NT2/D1 (cell line): ENCODE data around the gene APBA2.

Experiments used
- DNase-seq: peaks from one replicate; pipeline ENCODE4 v3.0.0-alpha.2; 2011; ENCODE audit warnings: low read depth, low spot score
- H3K27me3 ChIP-seq: 2 replicates; pipeline ENCODE4 v1.6.0; 2011; ENCODE audit warnings: mild to moderate bottlenecking; ENCODE audit not compliant: insufficient read length, insufficient read depth
- H3K36me3 ChIP-seq: 2 replicates; pipeline ENCODE4 v1.6.1; 2011; ENCODE audit warnings: mild to moderate bottlenecking, low read length, mixed read lengths; ENCODE audit not compliant: insufficient read depth, insufficient read length
- H3K4me1 ChIP-seq: 2 replicates; pipeline ENCODE4 v1.5.1; 2011; ENCODE audit not compliant: insufficient read depth, insufficient read length
- H3K4me3 ChIP-seq: 2 replicates; pipeline ENCODE4 v1.5.1; 2011; ENCODE audit warnings: low read depth; ENCODE audit not compliant: insufficient read length
- H3K9ac ChIP-seq: 2 replicates; pipeline ENCODE4 v1.6.0; 2011; ENCODE audit warnings: low read depth; ENCODE audit not compliant: insufficient read length
- H3K9me3 ChIP-seq: 2 replicates; pipeline ENCODE4 v1.5.1; 2011; ENCODE audit warnings: mild to moderate bottlenecking, low read length; ENCODE audit not compliant: insufficient read depth
- SUZ12 ChIP-seq: IDR thresholded peaks from 2 replicates; pipeline ENCODE4 v1.6.1; 2011; ENCODE audit not compliant: insufficient read length, insufficient read depth; ENCODE audit errors: extremely low read depth
- YY1 ChIP-seq: IDR thresholded peaks from 2 replicates; pipeline ENCODE4 v1.6.1; 2011; ENCODE audit not compliant: insufficient read length, insufficient read depth
- ZNF274 ChIP-seq: IDR thresholded peaks from 2 replicates; pipeline ENCODE4 v1.6.1; 2011; ENCODE audit warnings: mild to moderate bottlenecking, low read depth, low read length

APBA2 gene

GRCh38 chr15:28895146-28895545, 9.4 kb downstream of the APBA2 start:
- Histone ChIP-seq H3K9ac (no peak overlapping the region), H3K27me3 (no peaks in the 10 kb centered on the region), H3K4me3 (no peak overlapping the region), H3K4me1 (no peaks in the 10 kb centered on the region), H3K9me3 (peaks cover 17% of the 10 kb centered on the region; the same call in 1 of the 2 replicates), H3K36me3 (no peaks in the 10 kb centered on the region)
- no peak for TF ChIP-seq SUZ12
- no peak for TF ChIP-seq YY1
- TF ChIP-seq ZNF274 = no peak
- no peak for DNase-seq

GRCh38 chr15:28895566-28895965, 9.8 kb downstream of the APBA2 start:
- no peak overlapping the region for H3K4me3 ChIP-seq
- TF ChIP-seq YY1 (no peak), ZNF274 (no peak), SUZ12 (no peak)
- no peak for DNase-seq
- H3K27me3 ChIP-seq = no peaks in the 10 kb centered on the region
- H3K9me3 ChIP-seq = peaks cover 17% of the 10 kb centered on the region; the same call in 1 of the 2 replicates
- H3K36me3 ChIP-seq = no peaks in the 10 kb centered on the region
- H3K4me1 ChIP-seq = no peaks in the 10 kb centered on the region
- H3K9ac ChIP-seq = no peak overlapping the region

GRCh38 chr15:28896951-28897350, 11.2 kb downstream of the APBA2 start:
- no peak for DNase-seq
- TF ChIP-seq ZNF274 = no peak
- Histone ChIP-seq H3K4me3 (no peak overlapping the region), H3K4me1 (no peaks in the 10 kb centered on the region), H3K36me3 (no peaks in the 10 kb centered on the region), H3K9me3 (peaks cover 17% of the 10 kb centered on the region; the same call in 1 of the 2 replicates), H3K9ac (no peak overlapping the region), H3K27me3 (no peaks in the 10 kb centered on the region)

GRCh38 chr15:28897861-28898585, 12.2 kb downstream of the APBA2 start:
- Histone ChIP-seq H3K27me3 (no peaks in the 10 kb centered on the region), H3K4me3 (no peak overlapping the region), H3K4me1 (no peaks in the 10 kb centered on the region), H3K9ac (no peak overlapping the region), H3K36me3 (no peaks in the 10 kb centered on the region), H3K9me3 (peaks cover 17% of the 10 kb centered on the region; the same call in 1 of the 2 replicates)
- no peak for DNase-seq
- TF ChIP-seq ZNF274 (no peak), SUZ12 (no peak), YY1 (no peak)

GRCh38 chr15:28899061-28899738, 13.4 kb downstream of the APBA2 start:
- no peak overlapping the region for H3K9ac ChIP-seq
- no peaks in the 10 kb centered on the region for H3K36me3 ChIP-seq
- DNase-seq = no peak
- H3K9me3 ChIP-seq = peaks cover 17% of the 10 kb centered on the region; the same call in 1 of the 2 replicates
- TF ChIP-seq SUZ12 (no peak), ZNF274 (no peak), YY1 (no peak)
- no peaks in the 10 kb centered on the region for H3K27me3 ChIP-seq
- H3K4me3 ChIP-seq = no peak overlapping the region
- no peaks in the 10 kb centered on the region for H3K4me1 ChIP-seq

GRCh38 chr15:28900041-28900891, 14.5 kb downstream of the APBA2 start:
- Histone ChIP-seq H3K4me1 (no peaks in the 10 kb centered on the region), H3K9me3 (peaks cover 17% of the 10 kb centered on the region; the same call in 1 of the 2 replicates), H3K9ac (no peak overlapping the region), H3K4me3 (no peak overlapping the region), H3K27me3 (no peaks in the 10 kb centered on the region), H3K36me3 (no peaks in the 10 kb centered on the region)
- TF ChIP-seq ZNF274 = no peak
- no peak for TF ChIP-seq YY1
- no peak for TF ChIP-seq SUZ12
- no peak for DNase-seq
